IMR-90 (cell line): Measurements from ENCODE around the gene CCDC9. TPM values are rescaled to one million over a fixed set of nuclear protein-coding genes. Genes with fewer than 3 reads are reported as not detected.

Source experiments
- ATAC-seq: fragments of 200-7000 bp; cut with Tn5 transposase; 2 replicates; pipeline ENCODE4 v1.9.1; 2020; ENCODE audit warnings: low read depth, mild to moderate bottlenecking, moderate library complexity
- BruUV-seq: library from RNA; stranded (reverse); fragments of 400-500 nt; replicated peaks from 2 replicates; lab custom pipeline; 2021; lab: Mats Ljungman, UMichigan
- CTCF ChIA-PET: fragments of 300-600 bp; formaldehyde crosslinking; extraction: SDS; loops from one replicate; lab custom pipeline; 2021; ENCODE audit warnings: antibody characterized with exemption; lab: Yijun Ruan, JAX
- POLR2A ChIA-PET: fragments of 300-600 bp; sonication (Branson Sonifier 250); formaldehyde crosslinking; loops from one replicate; lab custom pipeline; 2022; ENCODE audit warnings: antibody characterized with exemption; ENCODE audit not compliant: unreplicated experiment; lab: Charles Lee
- DNase-seq: peaks from one replicate; pipeline ENCODE4 v3.0.0; 2013
- H2AFZ ChIP-seq: replicated peaks from 2 replicates; pipeline ENCODE3; 2013; ENCODE audit warnings: low read length, mild to moderate bottlenecking; ENCODE audit not compliant: poor library complexity
- H2AK5ac ChIP-seq: 2 replicates; pipeline ENCODE4 v1.6.1; 2013; ENCODE audit warnings: low read depth, low read length, inconsistent platforms
- H2AK9ac ChIP-seq: replicated peaks from 2 replicates; pipeline ENCODE3; 2013; ENCODE audit warnings: mild to moderate bottlenecking, low read depth, low read length, moderate library complexity; ENCODE audit not compliant: poor library complexity
- H2BK120ac ChIP-seq: 2 replicates; pipeline ENCODE4 v1.6.1; 2013; ENCODE audit warnings: low read depth, low read length, inconsistent platforms
- H2BK15ac ChIP-seq: 3 replicates; pipeline ENCODE4 v1.6.1; 2013; ENCODE audit warnings: low read depth, low read length, inconsistent platforms
- H2BK20ac ChIP-seq: 2 replicates; pipeline ENCODE4 v1.6.1; 2013; ENCODE audit warnings: low read depth, mild to moderate bottlenecking, inconsistent platforms, low read length, moderate library complexity
- H2BK5ac ChIP-seq: 2 replicates; pipeline ENCODE4 v1.6.1; 2013; ENCODE audit warnings: mild to moderate bottlenecking, low read depth, low read length, inconsistent platforms; ENCODE audit not compliant: poor library complexity, severe bottlenecking
- H3K14ac ChIP-seq: replicated peaks from 2 replicates; pipeline ENCODE4 v1.6.1; 2013; ENCODE audit warnings: low read depth, low read length, inconsistent platforms
- H3K18ac ChIP-seq: 2 replicates; pipeline ENCODE4 v1.6.1; 2013; ENCODE audit warnings: low read depth, low read length, control low read depth
- H3K23ac ChIP-seq: 2 replicates; pipeline ENCODE4 v1.6.1; 2013; ENCODE audit warnings: low read depth, low read length, inconsistent platforms
- H3K27ac ChIP-seq: 2 replicates; pipeline ENCODE4 v1.5.1; 2013; ENCODE audit warnings: mild to moderate bottlenecking, control low read depth, low read length; ENCODE audit not compliant: insufficient read depth
- H3K27me3 ChIP-seq: 2 replicates; pipeline ENCODE4 v1.6.1; 2013; ENCODE audit warnings: low read length; ENCODE audit not compliant: control insufficient read depth, insufficient read depth
- H3K36me3 ChIP-seq: 2 replicates; pipeline ENCODE4 v1.6.1; 2013; ENCODE audit warnings: low read length, mixed read lengths; ENCODE audit not compliant: control insufficient read depth, insufficient read depth
- H3K4ac ChIP-seq: 2 replicates; pipeline ENCODE4 v1.6.1; 2013; ENCODE audit warnings: low read depth, low read length, inconsistent platforms
- H3K4me1 ChIP-seq: 2 replicates; pipeline ENCODE4 v1.6.1; 2013; ENCODE audit warnings: low read length, mixed read lengths; ENCODE audit not compliant: control insufficient read depth, insufficient read depth
- H3K4me2 ChIP-seq: 2 replicates; pipeline ENCODE4 v1.6.1; 2013; ENCODE audit warnings: low read depth, mild to moderate bottlenecking, control low read depth, low read length, moderate library complexity
- H3K4me3 ChIP-seq: 2 replicates; pipeline ENCODE4 v1.5.1; 2013; ENCODE audit warnings: low read depth, mild to moderate bottlenecking, control low read depth, low read length, moderate library complexity; ENCODE audit not compliant: insufficient read depth
- H3K56ac ChIP-seq: 2 replicates; pipeline ENCODE4 v1.6.1; 2013; ENCODE audit warnings: low read length, inconsistent platforms; ENCODE audit not compliant: insufficient read depth; ENCODE audit errors: extremely low read depth
- H3K79me1 ChIP-seq, 2 experiments: 2 replicates each; pipeline ENCODE4 v1.6.1; 2013; ENCODE audit warnings: low read length in 2 of 2, inconsistent platforms in 1 of 2, low read depth in 1 of 2
- H3K9ac ChIP-seq: 2 replicates; pipeline ENCODE4 v1.6.1; 2013; ENCODE audit warnings: low read depth, low read length, control low read depth
- H3K9me1 ChIP-seq: 2 replicates; pipeline ENCODE4 v1.6.1; 2013; ENCODE audit warnings: low read length, inconsistent platforms; ENCODE audit not compliant: insufficient read depth
- H3K9me3 ChIP-seq: 2 replicates; pipeline ENCODE4 v1.6.1; 2013; ENCODE audit warnings: low read length; ENCODE audit not compliant: control insufficient read depth, insufficient read depth
- H4K20me1 ChIP-seq: 2 replicates; pipeline ENCODE4 v1.6.1; 2013; ENCODE audit warnings: low read length, inconsistent platforms; ENCODE audit not compliant: insufficient read depth
- H4K5ac ChIP-seq: 2 replicates; pipeline ENCODE4 v1.6.1; 2013; ENCODE audit warnings: mild to moderate bottlenecking, low read depth, low read length, control low read depth
- H4K8ac ChIP-seq, 2 experiments: 2 replicates each; pipeline ENCODE4 v1.6.1; 2013; ENCODE audit warnings: low read depth in 2 of 2, low read length in 2 of 2, control low read depth in 1 of 2, inconsistent platforms in 1 of 2
- H4K91ac ChIP-seq: 2 replicates; pipeline ENCODE4 v1.6.1; 2013; ENCODE audit warnings: low read depth, low read length, inconsistent platforms; ENCODE audit not compliant: insufficient read depth
- CEBPB ChIP-seq: IDR thresholded peaks from 2 replicates; pipeline ENCODE4 v1.6.1; 2012; ENCODE audit warnings: low read depth, low read length, improper control_type of control experiment
- CHD1 ChIP-seq: IDR thresholded peaks from 2 replicates; pipeline ENCODE4 v1.6.1; 2012; ENCODE audit warnings: low read depth, low read length, improper control_type of control experiment
- FOS ChIP-seq: fragments of 150-350 bp; IDR thresholded peaks from 2 replicates; pipeline ENCODE4 v1.6.1; 2016; ENCODE audit warnings: low read depth, low read length
- RFX5 ChIP-seq: IDR thresholded peaks from 2 replicates; pipeline ENCODE4 v1.8.0; 2012; ENCODE audit warnings: low read depth, mild to moderate bottlenecking, low read length, moderate library complexity
- WGBS, 2 experiments: methylation state at CpG; one replicate each; pipeline versions ENCODE4 v1.1.5 to v1.1.7; 2013; ENCODE audit warnings: missing lambda C conversion rate in 2 of 2; ENCODE audit not compliant: insufficient read length in 1 of 2; ENCODE audit errors: extremely low coverage in 2 of 2; 5-methylcytosine and 5-hydroxymethylcytosine counted together
- dilution Hi-C: fragments of 300-500 bp; cut with HindIII; formaldehyde crosslinking; loops from one replicate; pipeline ENCODE4 v1.14.3; 2018; ENCODE audit warnings: low sequenced_read_pairs; ENCODE audit not compliant: unreplicated experiment
- in situ Hi-C: fragments of 300-500 bp; cut with MboI; formaldehyde crosslinking; loops from 3 replicates; pipeline ENCODE4 v1.14.3; 2019; ENCODE audit warnings: low sequenced_read_pairs, inconsistent platforms, mixed read lengths
- intact Hi-C: fragments of 100-400 bp; cut with micrococcal nuclease; formaldehyde crosslinking; loops from 2 replicates; pipeline ENCODE4 v1.10.0; 2022
- polyA plus RNA-seq, 3 experiments: library from polyadenylated mRNA; depleted of rRNA; stranded (reverse); fragments of >200 nt; gene quantifications; 2 replicates each; pipeline ENCODE4 v1.2.3, GENCODE V29; 2012; ENCODE audit warnings: low replicate concordance in 1 of 3
- total RNA-seq: library from RNA; depleted of rRNA; stranded (reverse); fragments of >200 nt; gene quantifications from 2 replicates; pipeline ENCODE4 v1.2.3, GENCODE V29; 2012

Gene CCDC9
- total and polyA plus RNA-seq, 2 of the 4 experiments (the other 2 are of a cell fraction) = 2.9 to 8.6 TPM

- WGBS, 2 experiments = no CpG with 5 or more reads among the region's 2 CpGs
Measured at GRCh38 chr19:47310323-47310722, 54.0 kb downstream of the CCDC9 start.

More at GRCh38 chr19:47310323-47310722, 54.0 kb downstream of the CCDC9 start:
- 0 out of 2 replicates have a peak, but pooled peaks cover 4% of the 10 kb centered on the region for H3K9me1 ChIP-seq
- H3K4me1 ChIP-seq = no peaks in the 10 kb centered on the region
- TF ChIP-seq CHD1 (no peak), FOS (no peak), RFX5 (no peak), CEBPB (no peak)
- H2BK15ac ChIP-seq = no peak overlapping the region
- H4K8ac ChIP-seq = no peak overlapping the region
- H4K5ac ChIP-seq = no peak overlapping the region
- ATAC-seq (no peak), DNase-seq (no peak)
- H2AK9ac ChIP-seq = no peak overlapping the region
- no peak overlapping the region for H3K18ac ChIP-seq
- no peak overlapping the region for H3K27ac ChIP-seq
- H4K20me1 ChIP-seq = no peaks in the 10 kb centered on the region
- no peaks in the 10 kb centered on the region for H3K36me3 ChIP-seq
- no peak overlapping the region for H2BK120ac ChIP-seq
- H2BK5ac ChIP-seq = no peak overlapping the region
- in situ Hi-C loops (no loop called here), dilution Hi-C loops (no loop called here), intact Hi-C loops (no loop called here)
- ChIA-PET CTCF (interaction anchor here (0.6 kb wide), 1 partner anchor 28 kb away, joined by 4 read pairs; no protein-coding TSS in a partner anchor), POLR2A (no interaction called here)
- no peaks in the 10 kb centered on the region for H3K79me1 ChIP-seq
- no peak overlapping the region for H3K4me2 ChIP-seq
- no peaks in the 10 kb centered on the region for H3K27me3 ChIP-seq
- no peak overlapping the region for H3K9ac ChIP-seq
- no peak overlapping the region for H3K23ac ChIP-seq
- no peak overlapping the region for H3K14ac ChIP-seq
- no peak overlapping the region for H2AK5ac ChIP-seq
- no TSS peak for BruUV-seq
- no peak overlapping the region for H2AFZ ChIP-seq
- H3K56ac ChIP-seq = no peak overlapping the region
- H4K91ac ChIP-seq = no peak overlapping the region
- no peak overlapping the region for H3K4me3 ChIP-seq
- H3K9me3 ChIP-seq = no peaks in the 10 kb centered on the region
- no peak overlapping the region for H2BK20ac ChIP-seq
- no peak overlapping the region for H3K4ac ChIP-seq
